Gastrocnemius medialis (tissue), 4 donors: ENCODE results near the gene ADAMTS8. TPM values are rescaled to one million over a fixed set of nuclear protein-coding genes. Genes with fewer than 3 reads are reported as not detected.
A peak's percentile ranks its signal among the peaks of the same experiment; 100 is the strongest.

Source experiments
- ATAC-seq, 2 donors: fragments of 150-250 bp; one replicate each; pipeline ENCODE4 v1.9.1; 2016
- DNase-seq, 2 donors: peaks; one replicate each; pipeline ENCODE4 v3.0.0-alpha.2; 2019
- H3K27ac ChIP-seq, 4 donors: fragments of 200-600 bp; sonication (generic); 1 replicate in 1 of 4; 2 replicates in 3 of 4; pipeline ENCODE4 v1.5.1; 2016 to 2018; ENCODE audit warnings: mild to moderate bottlenecking in 2 of 4, moderate library complexity in 1 of 4
- H3K27me3 ChIP-seq, 3 donors: fragments of 200-600 bp; sonication (generic) in 2 of 3; 1 replicate in 1 of 3; 2 replicates in 2 of 3; pipeline versions ENCODE4 v1.5.1 to v1.6.0; 2016 to 2019; ENCODE audit warnings: mild to moderate bottlenecking in 1 of 3, moderate library complexity in 1 of 3
- H3K36me3 ChIP-seq, 2 donors: fragments of 200-600 bp; sonication (generic) in 1 of 2; one replicate each; pipeline ENCODE4 v1.5.1; 2017 to 2018
- H3K4me1 ChIP-seq, 2 donors: fragments of 200-600 bp; sonication (generic) in 1 of 2; one replicate each; pipeline ENCODE4 v1.5.1; 2016 to 2017; ENCODE audit warnings: mild to moderate bottlenecking in 2 of 2
- H3K4me3 ChIP-seq, 4 donors: fragments of 200-600 bp; sonication (generic) in 3 of 4; 1 replicate in 1 of 4; 2 replicates in 3 of 4; pipeline ENCODE4 v1.5.1; 2016 to 2019; ENCODE audit warnings: mild to moderate bottlenecking in 2 of 4
- H3K9me3 ChIP-seq, 3 donors: fragments of 200-600 bp; sonication (generic) in 2 of 3; 1 replicate in 1 of 3; 2 replicates in 2 of 3; pipeline ENCODE4 v1.5.1; 2016 to 2019
- POLR2A ChIP-seq, 2 donors: fragments of 450-650 bp; IDR thresholded peaks; one replicate each; pipeline ENCODE4 v1.6.1; 2017; ENCODE audit warnings: antibody characterized with exemption in 2 of 2, mild to moderate bottlenecking in 2 of 2, moderate library complexity in 2 of 2
- in situ Hi-C, 4 donors: fragments of 200-750 bp; cut with MboI; loops; one replicate each; pipeline versions ENCODE4 v1.15.0 to v1.8.0; 2017; ENCODE audit warnings: low sequenced_read_pairs in 4 of 4
- intact Hi-C: fragments of 100-400 bp; cut with DNase I; formaldehyde crosslinking; loops from one replicate; pipeline ENCODE4 v1.15.1; 2023; ENCODE audit warnings: low total_unique reads
- total RNA-seq, 4 donors: library from RNA; depleted of rRNA; stranded (reverse); fragments of >200 nt; gene quantifications; one replicate each; pipeline versions ENCODE4 v1.1.0 to v1.2.3, GENCODE V29; 2016
- TF ChIP-seq, protein P1 (sequence below), 5 experiments: fragments of 450-650 bp in 3 of 5; fragments of 200-600 bp in 2 of 5; sonication (generic) in 2 of 5; IDR thresholded peaks in 4 of 5; conservative IDR thresholded peaks in 1 of 5; 1 replicate in 4 of 5; 2 replicates in 1 of 5; pipeline ENCODE4 v1.5.1; 2016 to 2019; ENCODE audit warnings: antibody characterized with exemption in 5 of 5, mild to moderate bottlenecking in 3 of 5, moderate library complexity in 3 of 5

The ADAMTS8 gene
- total RNA-seq, 4 donors from 2014 or later, result 0.26 to 0.46 (median 0.29) TPM; not detected in 1

DNA sequence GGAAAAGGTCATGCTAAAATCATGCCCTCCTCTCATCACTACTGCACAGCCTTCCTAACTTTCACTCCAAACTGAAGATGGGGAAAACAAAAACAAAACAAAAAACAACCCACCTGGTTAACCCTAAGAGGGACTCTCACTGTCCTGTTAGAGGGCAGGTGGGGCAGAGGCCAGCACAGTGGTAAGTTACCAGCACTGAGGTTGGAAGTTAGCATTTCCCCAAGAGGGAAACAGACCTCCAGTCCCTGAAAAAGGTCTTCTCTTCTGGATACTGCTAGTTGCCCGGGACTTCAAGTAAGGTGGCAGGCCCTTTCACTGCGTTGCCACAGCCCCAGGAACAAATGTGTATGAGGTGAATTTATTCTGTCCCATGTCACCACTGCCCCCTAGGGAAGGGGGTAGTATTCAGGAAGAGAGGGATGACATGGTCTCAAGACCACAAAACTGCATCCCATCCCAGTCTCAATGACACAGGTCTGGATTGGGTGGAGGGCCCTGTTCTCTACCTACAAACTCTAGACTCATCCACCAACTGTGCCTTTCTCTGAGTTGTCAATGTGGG, 792 bp upstream of the ADAMTS8 start:
- no peak for DNase-seq
- in situ Hi-C loops, result loop anchor here in 3 of 4 donors (10.0 to 25.0 kb wide), 4 partner anchors 214 to 466 kb away; no protein-coding TSS in a partner anchor
- intact Hi-C loops, result loop anchor here (5.0 kb wide), 1 partner anchor 217 kb away; no protein-coding TSS in a partner anchor
- H3K36me3 ChIP-seq, result no peaks in the 10 kb centered on the region
- peaks cover 15 to 24% (median 17%) of the 10 kb centered on the region in 3 donors for H3K27me3 ChIP-seq
- no peak for TF ChIP-seq POLR2A (IDR thresholded peaks at IDR 0.05)
- TF ChIP-seq, protein P1, sequence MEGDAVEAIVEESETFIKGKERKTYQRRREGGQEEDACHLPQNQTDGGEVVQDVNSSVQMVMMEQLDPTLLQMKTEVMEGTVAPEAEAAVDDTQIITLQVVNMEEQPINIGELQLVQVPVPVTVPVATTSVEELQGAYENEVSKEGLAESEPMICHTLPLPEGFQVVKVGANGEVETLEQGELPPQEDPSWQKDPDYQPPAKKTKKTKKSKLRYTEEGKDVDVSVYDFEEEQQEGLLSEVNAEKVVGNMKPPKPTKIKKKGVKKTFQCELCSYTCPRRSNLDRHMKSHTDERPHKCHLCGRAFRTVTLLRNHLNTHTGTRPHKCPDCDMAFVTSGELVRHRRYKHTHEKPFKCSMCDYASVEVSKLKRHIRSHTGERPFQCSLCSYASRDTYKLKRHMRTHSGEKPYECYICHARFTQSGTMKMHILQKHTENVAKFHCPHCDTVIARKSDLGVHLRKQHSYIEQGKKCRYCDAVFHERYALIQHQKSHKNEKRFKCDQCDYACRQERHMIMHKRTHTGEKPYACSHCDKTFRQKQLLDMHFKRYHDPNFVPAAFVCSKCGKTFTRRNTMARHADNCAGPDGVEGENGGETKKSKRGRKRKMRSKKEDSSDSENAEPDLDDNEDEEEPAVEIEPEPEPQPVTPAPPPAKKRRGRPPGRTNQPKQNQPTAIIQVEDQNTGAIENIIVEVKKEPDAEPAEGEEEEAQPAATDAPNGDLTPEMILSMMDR (IDR thresholded peaks at IDR 0.05 in 4 of 5, conservative IDR thresholded peaks at IDR 0.05 in 1 of 5), result no peak
- no peak for ATAC-seq
- no peak overlapping the region for H3K27ac ChIP-seq
- peaks cover 2 to 8% of the 10 kb centered on the region in 2 donors for H3K4me1 ChIP-seq
- H3K9me3 ChIP-seq, result no peaks in the 10 kb centered on the region
- no peak overlapping the region for H3K4me3 ChIP-seq

DNA sequence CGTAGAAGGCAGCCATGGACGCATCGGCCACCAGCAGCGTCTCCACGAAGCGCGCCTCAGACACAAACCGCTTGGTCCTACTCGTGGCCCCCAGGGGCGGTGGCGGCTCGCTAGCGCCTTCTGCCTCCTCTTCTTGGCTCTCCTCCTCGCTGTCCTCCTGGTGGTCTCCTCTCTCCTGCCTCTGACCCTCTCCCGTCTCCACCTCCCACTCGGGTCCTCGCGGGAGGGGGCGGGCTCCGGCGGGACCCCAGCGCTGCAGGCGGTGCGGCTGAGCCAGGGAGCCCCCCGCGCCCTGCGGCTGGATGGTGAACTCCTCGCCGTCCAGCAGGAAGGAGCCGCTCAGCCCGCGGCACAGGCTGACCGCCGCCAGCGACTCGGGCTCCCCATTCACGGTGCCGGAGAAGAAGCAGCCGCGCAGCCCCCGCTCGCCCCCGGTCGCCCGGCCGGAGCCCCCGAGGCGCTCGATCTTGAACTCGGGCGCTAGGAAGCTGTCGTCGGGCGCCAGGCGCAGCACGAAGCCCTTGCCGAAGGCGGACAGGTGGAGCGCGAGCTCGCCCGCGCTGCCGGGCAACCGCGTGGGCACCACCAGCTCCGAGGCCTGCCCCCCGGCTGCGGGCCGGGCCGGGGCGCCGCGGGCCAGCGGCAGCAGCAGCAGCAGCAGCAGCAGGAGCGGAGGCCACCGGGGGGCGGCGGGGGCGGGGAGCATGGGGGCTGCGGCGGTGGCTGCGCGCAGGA, 661 bp downstream of the ADAMTS8 start:
- ATAC-seq (no peak), DNase-seq (no peak)
- no peak overlapping the region for H3K27ac ChIP-seq
- in situ Hi-C loops (loop anchor here in 3 of 4 donors (10.0 to 25.0 kb wide), 4 partner anchors 213 to 467 kb away; no protein-coding TSS in a partner anchor), intact Hi-C loops (loop anchor here (5.0 kb wide), 1 partner anchor 215 kb away; no protein-coding TSS in a partner anchor)
- H3K4me1 ChIP-seq, result peaks cover 2 to 8% of the 10 kb centered on the region in 2 donors
- H3K4me3 ChIP-seq, result peak overlapping the region; percentile 26 to 53 (median 36)
- no peaks in the 10 kb centered on the region for H3K36me3 ChIP-seq
- TF ChIP-seq, protein P1 (IDR thresholded peaks at IDR 0.05 in 4 of 5, conservative IDR thresholded peaks at IDR 0.05 in 1 of 5), result peak in 1 of 5 experiments; percentile 16
- no peak for TF ChIP-seq POLR2A (IDR thresholded peaks at IDR 0.05)
- peaks cover 15 to 24% (median 17%) of the 10 kb centered on the region in 3 donors for H3K27me3 ChIP-seq
- no peaks in the 10 kb centered on the region for H3K9me3 ChIP-seq

DNA sequence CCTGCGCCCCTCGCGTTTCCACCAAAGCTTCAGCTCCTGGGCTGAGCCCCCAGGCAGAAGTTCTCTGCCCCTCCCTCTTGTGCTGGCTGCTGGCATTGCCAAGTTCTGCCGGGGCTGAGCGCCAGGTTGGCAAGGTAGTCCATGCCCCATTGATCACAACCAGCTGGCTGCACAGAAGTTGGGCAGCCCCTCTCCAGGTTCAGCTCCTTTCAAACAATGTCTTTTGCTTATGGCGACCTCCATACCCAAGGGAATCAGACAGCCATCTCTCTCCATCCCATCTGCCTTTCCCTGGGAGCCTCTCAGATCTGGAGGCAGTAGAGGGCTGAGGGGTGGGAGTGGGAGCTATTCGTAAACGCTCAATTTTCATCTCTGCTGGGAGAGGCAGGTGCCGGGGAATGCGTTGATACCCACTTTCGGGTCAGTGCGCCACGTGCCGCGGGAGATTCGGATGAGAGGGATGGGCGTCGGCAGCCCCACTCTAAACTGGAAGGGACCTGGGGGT, 1.5 kb downstream of the ADAMTS8 start:
- in situ Hi-C loops (loop anchor here in 3 of 4 donors (10.0 to 25.0 kb wide), 4 partner anchors 212 to 468 kb away; no protein-coding TSS in a partner anchor), intact Hi-C loops (loop anchor here (5.0 kb wide), 1 partner anchor 215 kb away; no protein-coding TSS in a partner anchor)
- peaks cover 2 to 8% of the 10 kb centered on the region in 2 donors for H3K4me1 ChIP-seq
- H3K27ac ChIP-seq, result no peak overlapping the region
- ATAC-seq (no peak), DNase-seq (no peak)
- peaks cover 15 to 24% (median 17%) of the 10 kb centered on the region in 3 donors for H3K27me3 ChIP-seq
- no peaks in the 10 kb centered on the region for H3K36me3 ChIP-seq
- peak overlapping the region in 2 of 4 donors; percentile 36 to 53 for H3K4me3 ChIP-seq
- TF ChIP-seq POLR2A (IDR thresholded peaks at IDR 0.05), result no peak
- TF ChIP-seq, protein P1 (IDR thresholded peaks at IDR 0.05 in 4 of 5, conservative IDR thresholded peaks at IDR 0.05 in 1 of 5), result no peak
- H3K9me3 ChIP-seq, result no peaks in the 10 kb centered on the region

GRCh38 chr11:130426223-130426836, 2.1 kb downstream of the ADAMTS8 start:
- intact Hi-C loops (loop anchor here (5.0 kb wide), 1 partner anchor 214 kb away; no protein-coding TSS in a partner anchor), in situ Hi-C loops (loop anchor here in 3 of 4 donors (10.0 to 25.0 kb wide), 4 partner anchors 212 to 468 kb away; no protein-coding TSS in a partner anchor)
- Histone ChIP-seq H3K9me3 (no peaks in the 10 kb centered on the region), H3K4me1 (peaks cover 0 to 8% of the 10 kb centered on the region in 2 donors), H3K27me3 (peaks cover 15 to 24% (median 17%) of the 10 kb centered on the region in 3 donors), H3K4me3 (no peak overlapping the region), H3K27ac (no peak overlapping the region), H3K36me3 (no peaks in the 10 kb centered on the region)
- no peak for ATAC-seq
- no peak for TF ChIP-seq POLR2A (IDR thresholded peaks at IDR 0.05)
- TF ChIP-seq, protein P1 (IDR thresholded peaks at IDR 0.05 in 4 of 5, conservative IDR thresholded peaks at IDR 0.05 in 1 of 5), result no peak
- no peak for DNase-seq
